Esophagus muscularis mucosa (tissue), 4 donors: Measurements from ENCODE around the gene ZNF581.

Source experiments
- CTCF ChIP-seq, 3 experiments: fragments of 200-600 bp in 2 of 3; fragments of 450-650 bp in 1 of 3; sonication (generic) in 2 of 3; IDR thresholded peaks; one replicate each; pipeline ENCODE4 v1.5.1; 2017 to 2019; ENCODE audit warnings: antibody characterized with exemption in 3 of 3, mild to moderate bottlenecking in 2 of 3, moderate library complexity in 1 of 3
- EP300 ChIP-seq: sonication (generic); formaldehyde crosslinking; IDR thresholded peaks from one replicate; pipeline ENCODE4 v1.6.1; 2017; ENCODE audit warnings: antibody characterized with exemption
- POLR2A ChIP-seq: fragments of 450-650 bp; IDR thresholded peaks from one replicate; pipeline ENCODE4 v1.6.1; 2017; ENCODE audit warnings: antibody characterized with exemption, moderate library complexity, mild to moderate bottlenecking, low read depth
- POLR2AphosphoS5 ChIP-seq, 2 donors: sonication (generic); formaldehyde crosslinking; IDR thresholded peaks; one replicate each; pipeline ENCODE4 v1.6.1; 2017; ENCODE audit warnings: antibody characterized with exemption in 2 of 2

GRCh38 chr19:55599468-55599841 is 44.0 kb upstream of the ZNF581 start, which contains the start of gene FIZ1:
- TF ChIP-seq POLR2AphosphoS5 (IDR thresholded peaks at IDR 0.05) (peak; percentile 56 to 73), CTCF (IDR thresholded peaks at IDR 0.05) (no peak), POLR2A (no peak), EP300 (no peak)
